ENCODE measurements around the gene MGMT.

The MGMT gene

DNA sequence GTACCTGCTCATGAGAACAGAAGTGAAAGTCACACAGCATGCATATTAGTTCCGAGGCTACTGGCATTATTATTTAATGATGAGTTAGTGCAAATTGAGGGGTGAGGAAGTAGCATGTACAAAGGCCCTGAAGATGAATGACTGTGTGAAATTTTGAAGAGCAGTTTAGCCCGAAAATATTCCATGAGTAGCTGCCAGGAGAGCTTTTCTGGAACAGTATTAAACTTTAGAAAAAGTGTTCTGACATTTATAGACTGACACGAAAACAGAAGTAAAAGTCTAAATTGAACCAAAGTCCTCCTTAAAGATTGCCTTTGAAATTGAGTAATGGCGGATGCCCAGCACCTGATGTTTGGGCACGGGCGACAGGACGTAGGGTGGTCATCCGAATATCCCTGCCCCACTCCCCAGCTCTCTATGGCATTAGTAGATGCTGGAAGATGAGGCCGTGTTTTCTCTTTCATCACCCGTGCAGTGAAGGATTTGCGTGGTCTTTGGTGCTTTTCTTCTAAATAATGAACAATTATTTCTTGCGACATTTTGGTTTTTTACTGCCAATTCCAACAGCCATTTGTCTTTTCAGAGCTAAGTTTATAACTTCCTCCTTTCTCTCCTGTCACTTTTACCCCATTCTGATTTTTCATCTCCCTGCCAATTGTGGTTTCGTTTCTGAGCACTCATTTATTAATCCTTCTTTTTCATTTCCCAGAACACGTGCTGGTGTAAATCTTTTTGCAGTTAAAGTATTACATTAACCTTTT, 192.6 kb downstream of the MGMT start:
- no peak for DNase-seq

DNA sequence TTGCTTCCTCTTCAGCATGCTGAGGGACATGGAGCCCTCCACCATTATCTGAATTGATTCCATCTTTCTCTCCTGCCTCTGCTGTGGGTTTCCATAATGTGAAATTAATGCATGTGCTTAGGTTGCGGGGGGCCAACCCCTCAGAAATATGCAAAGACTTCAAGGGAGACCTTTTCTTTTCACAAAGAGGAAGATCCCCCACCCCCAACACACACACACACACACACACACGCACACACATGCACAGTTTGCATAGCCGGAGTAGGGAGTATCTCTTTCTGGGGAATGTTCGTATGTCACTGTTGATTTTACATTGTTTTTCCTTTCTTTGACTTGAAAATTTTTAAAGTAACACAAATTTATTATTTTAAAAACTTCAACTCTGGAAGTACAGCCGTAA, 193.5 kb downstream of the MGMT start:
- DNase-seq: no peak

GRCh38 chr10:129662426-129662825, 195.4 kb downstream of the MGMT start:
- no peak for DNase-seq

- no peak for DNase-seq
Observed at GRCh38 chr10:129670124-129670523, 203.1 kb downstream of the MGMT start.

DNA sequence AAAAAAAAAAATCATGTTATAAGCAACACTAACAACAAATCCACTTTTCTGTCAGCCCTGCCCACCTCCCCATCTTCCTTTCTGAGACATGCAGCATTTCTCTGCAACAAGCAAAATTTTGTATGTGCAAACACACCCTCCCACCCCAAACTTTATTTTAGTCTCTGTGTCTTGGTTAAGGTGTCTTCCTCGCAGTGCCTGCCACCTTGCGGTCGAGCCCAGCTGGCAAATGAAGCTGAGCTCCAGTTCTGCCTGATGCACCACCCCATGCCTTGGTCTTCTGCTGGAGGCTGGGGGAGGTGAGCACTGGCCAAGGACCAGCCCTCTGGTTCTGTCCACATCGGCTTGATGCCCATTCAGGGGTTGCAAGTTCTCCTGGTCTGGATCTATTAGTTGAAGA, 206.3 kb downstream of the MGMT start:
- no peak for DNase-seq

DNA sequence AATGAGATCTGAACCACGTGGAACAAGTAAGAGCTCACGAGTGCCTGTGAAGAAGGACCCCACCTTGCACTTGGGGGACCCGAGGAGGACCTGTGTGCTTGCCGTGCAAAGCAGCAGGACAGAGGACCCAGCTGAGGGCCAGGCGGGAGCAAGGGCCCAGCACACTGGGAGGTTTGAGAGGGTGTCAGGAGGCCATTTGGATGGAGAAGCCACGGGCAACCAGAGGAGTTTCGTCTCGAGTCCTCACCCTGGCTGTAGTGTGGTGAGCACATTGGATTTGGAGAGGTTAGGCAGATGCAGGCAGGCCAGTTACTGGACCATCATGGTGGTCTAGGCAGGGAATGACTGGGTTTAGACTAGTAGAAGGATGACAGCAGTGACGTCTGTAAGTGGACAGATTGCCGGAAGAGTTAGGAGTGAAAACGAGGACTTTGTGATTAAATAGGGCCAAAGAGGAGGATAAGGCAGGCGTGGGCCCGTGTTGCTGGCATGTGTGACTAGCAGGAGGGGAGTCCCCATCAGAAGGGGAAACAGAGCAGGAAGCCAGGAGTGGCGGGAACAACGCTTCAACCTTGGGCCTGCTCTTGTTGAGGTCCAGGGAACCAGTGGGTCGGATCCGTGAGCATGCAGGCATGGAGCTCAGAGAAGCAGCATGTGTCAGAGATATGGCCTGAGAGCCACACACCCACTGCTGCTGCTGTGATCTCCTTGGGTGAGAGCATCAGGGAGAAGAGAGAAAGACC, 208.2 kb downstream of the MGMT start:
- no peak for DNase-seq

- DNase-seq: no peak
Observed at GRCh38 chr10:129676014-129676413, 209.0 kb downstream of the MGMT start.

DNA sequence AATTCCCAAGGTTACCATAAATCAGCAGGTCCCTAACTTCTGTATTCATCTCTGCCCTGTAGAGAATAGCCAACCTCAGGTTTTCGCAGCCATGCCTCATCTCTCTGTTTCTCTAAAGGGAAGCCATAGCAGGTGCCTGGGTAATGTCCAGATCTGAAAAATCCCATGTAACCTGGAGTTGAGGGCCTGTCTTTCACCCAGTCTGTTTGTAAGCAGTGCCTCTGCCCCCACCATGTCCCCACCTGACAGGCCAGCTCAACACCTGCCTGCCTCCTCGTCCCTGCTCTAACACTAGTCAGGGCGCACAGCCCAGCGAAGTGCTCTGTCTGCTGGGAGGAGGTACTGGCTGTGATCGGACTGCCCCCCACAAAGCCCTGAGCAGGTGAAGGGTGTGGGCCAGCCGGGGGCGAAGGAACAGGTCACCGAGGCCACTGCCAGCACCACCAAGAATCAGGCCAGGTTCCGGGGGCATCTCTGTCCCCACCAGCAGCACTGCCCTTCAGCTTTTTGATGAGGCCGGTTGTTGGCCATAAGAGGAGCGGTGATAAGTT, 210.4 kb downstream of the MGMT start:
- no peak for DNase-seq

GRCh38 chr10:129678186-129678585, 211.1 kb downstream of the MGMT start:
- no peak for DNase-seq

DNA sequence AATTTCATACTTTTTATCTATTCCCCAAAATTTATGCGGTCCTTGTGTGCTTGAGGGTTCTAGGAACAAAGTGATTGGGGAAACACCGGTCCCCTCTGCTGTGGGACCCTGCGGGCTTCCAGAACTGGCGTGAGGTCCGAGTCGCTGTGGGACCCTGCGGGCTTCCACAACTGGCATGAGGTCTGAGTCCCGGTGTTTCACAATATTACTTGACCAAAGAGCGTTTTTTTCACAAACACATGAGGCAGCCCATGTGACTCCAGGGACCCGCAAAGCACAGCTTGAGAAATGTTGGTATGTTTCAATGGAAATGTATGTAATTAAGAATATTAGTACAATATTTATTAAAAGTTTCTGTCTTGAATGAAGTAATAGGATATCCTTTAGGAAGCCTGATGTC, 212.2 kb downstream of the MGMT start:
- DNase-seq: no peak

- no peak for DNase-seq
Observed at GRCh38 chr10:129680661-129681344, 213.8 kb downstream of the MGMT start.

- no peak for DNase-seq
Observed at GRCh38 chr10:129681856-129682255, 214.8 kb downstream of the MGMT start.

DNA sequence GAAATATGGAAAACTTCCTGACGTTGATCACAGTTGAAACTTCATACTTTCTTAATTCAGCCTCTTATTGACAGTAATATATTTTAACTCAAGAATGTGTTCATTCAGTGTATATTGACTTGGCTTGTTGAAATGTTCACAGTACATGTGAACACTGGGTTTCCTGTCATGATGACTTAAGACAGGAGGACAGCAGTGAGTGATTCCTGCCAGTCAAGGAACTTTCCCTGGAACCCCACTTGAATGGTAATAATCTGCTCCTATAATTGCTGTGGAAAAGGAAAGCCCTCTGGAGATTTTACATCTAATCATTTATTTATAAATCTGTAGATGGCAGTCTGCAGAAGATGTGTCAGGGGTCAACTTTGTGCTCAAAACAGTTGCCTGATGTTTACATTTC, 216.5 kb downstream of the MGMT start:
- no peak for DNase-seq

DNA sequence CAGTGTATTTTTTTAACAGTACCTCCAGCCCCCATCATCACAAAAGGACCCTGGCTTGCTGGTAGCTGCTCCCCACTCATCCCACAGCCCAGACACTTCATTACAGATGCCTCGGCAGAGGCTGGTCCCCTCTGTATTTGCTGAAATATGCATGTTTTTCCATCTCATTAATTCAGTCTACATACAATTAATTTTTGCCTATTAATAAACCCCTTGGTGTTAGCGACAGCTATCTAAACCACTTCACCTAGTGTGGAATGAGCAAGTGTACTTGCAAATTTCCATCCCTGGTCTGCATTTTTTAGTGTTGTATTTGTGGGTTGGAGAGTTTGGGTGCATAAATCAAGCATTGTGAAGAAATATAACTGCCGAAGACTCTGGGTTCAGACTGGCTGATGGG, 216.9 kb downstream of the MGMT start:
- no peak for DNase-seq

- no peak for DNase-seq
Observed at GRCh38 chr10:129685271-129685670, 218.2 kb downstream of the MGMT start.

DNA sequence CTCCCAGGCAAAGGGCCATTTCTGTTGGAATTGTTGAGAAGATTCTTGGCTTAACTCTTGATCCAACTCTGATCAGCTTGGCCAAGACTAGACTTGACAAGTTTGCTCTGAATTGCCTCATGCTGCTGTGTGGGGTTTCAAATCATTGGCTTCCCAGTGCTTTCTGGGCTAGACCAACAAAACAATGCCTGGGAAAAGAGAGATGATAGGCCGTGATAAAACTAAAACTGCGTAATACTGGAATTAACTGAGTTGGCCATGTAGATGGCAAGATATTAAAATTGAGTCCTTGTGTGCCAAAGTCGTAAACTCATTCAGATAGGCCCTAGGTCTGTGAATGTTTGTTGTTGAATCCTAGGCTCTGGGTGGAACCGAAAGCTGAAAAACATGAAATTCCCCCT, 222.6 kb downstream of the MGMT start:
- no peak for DNase-seq

- no peak for DNase-seq
Observed at GRCh38 chr10:129690248-129691070, 223.4 kb downstream of the MGMT start.

- no peak for DNase-seq
Observed at GRCh38 chr10:129692695-129693094, 225.7 kb downstream of the MGMT start.

DNA sequence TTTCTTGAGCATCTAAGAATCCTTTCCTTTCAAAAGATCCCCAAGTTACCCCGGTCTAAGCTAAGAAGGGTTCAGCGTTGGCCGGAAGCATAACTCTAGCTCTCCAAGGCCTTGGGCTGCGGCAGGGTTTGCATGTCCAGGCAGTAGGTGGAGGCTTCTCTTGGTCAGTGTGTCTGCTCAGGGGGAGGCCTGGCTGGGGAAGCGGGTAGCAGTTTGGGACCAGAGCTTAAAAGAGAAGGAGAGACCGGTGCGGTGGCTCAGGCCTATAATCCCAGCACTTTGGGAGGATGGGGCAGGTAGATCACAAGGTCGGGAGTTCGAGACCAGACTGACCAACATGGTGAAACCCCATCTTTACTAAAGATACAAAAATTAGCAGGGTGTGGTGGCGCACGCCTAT, 226.3 kb downstream of the MGMT start:
- no peak for DNase-seq

GRCh38 chr10:129694184-129694583, 227.1 kb downstream of the MGMT start:
- no peak for DNase-seq

DNA sequence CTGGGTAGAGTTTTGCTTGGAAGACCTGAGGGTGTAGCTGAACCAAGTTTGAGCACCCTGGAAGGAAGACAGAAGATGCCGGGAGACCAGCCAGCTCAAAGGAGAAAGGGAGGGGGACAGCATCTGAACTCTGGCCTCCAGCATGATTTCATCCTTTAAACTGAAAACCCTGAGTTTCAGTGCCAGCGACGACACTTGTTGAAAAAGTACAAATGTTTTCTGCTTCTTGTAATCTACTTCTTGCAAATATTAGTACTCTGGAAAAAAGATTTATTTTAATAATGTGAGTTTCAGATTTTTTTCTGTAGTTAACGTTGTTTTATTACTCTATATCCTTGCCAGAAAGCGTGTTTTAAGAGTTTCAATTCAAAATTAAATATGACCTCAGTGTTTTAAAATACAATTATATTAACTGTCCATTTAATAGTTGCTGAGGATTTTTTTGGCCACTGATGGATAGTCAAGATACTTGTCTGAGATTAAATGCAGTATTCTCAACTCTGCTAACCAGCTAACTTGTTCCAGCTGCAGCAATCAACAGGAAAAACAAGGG, 227.7 kb downstream of the MGMT start:
- DNase-seq: no peak

GRCh38 chr10:129695671-129696070, 228.6 kb downstream of the MGMT start:
- DNase-seq: no peak

All from CD4-positive, alpha-beta T cell treated with Interferon gamma for 1 hour (primary cell).